Activated T-helper 1 cell treated with anti-CD3 and anti-CD28 coated beads, Interleukin-12 subunit alpha, Interleukin-12 subunit beta, Interleukin-2, Interleukin-4 antibody, amounts not matched to agents 30 ng/mL and 10 ng/mL and 1 ng/mL, durations not matched to agents 14 hours and 24 hours and 36 hours (primary cell): Measurements from ENCODE around the gene RERG. TPM values are rescaled to one million over a fixed set of nuclear protein-coding genes. Genes with fewer than 3 reads are reported as not detected.

ENCODE experiments used
- DNase-seq: peaks from one replicate; pipeline ENCODE4 v3.0.0; 2021; ENCODE audit warnings: low spot score
- H3K27ac Mint-ChIP-seq: one replicate; pipeline ENCODE4 v1.8.0; 2021; ENCODE audit warnings: mild to moderate bottlenecking, mixed read lengths
- H3K27me3 Mint-ChIP-seq: one replicate; pipeline ENCODE4 v1.8.0; 2022; ENCODE audit warnings: mild to moderate bottlenecking, moderate library complexity, mixed read lengths; ENCODE audit not compliant: insufficient read depth
- H3K36me3 Mint-ChIP-seq: one replicate; pipeline ENCODE4 v1.8.0; 2021; ENCODE audit warnings: low read depth, mixed read lengths
- H3K4me1 Mint-ChIP-seq: one replicate; pipeline ENCODE4 v1.8.0; 2021; ENCODE audit warnings: low read depth, mixed read lengths
- H3K4me3 Mint-ChIP-seq: one replicate; pipeline ENCODE4 v1.8.0; 2021; ENCODE audit warnings: mild to moderate bottlenecking, moderate library complexity, mixed read lengths
- H3K9me3 Mint-ChIP-seq: one replicate; pipeline ENCODE4 v1.8.0; 2021; ENCODE audit warnings: mixed read lengths
- intact Hi-C: fragments of 100-400 bp; cut with micrococcal nuclease; formaldehyde crosslinking; loops from one replicate; pipeline ENCODE4 v1.15.1; 2024
- total RNA-seq: library from RNA; stranded (reverse); gene quantifications from 2 replicates; pipeline ENCODE4 v1.2.3, GENCODE V29; 2022

The RERG gene
- total RNA-seq, 1 donor from 2014 or later = not detected

- intact Hi-C loops = no loop called here
- H3K27me3 Mint-ChIP-seq = peaks cover 12% of the 10 kb centered on the region
- no peaks in the 10 kb centered on the region for H3K4me1 Mint-ChIP-seq
- H3K36me3 Mint-ChIP-seq = no peaks in the 10 kb centered on the region
- no peak overlapping the region for H3K4me3 Mint-ChIP-seq
- DNase-seq = no peak
- H3K9me3 Mint-ChIP-seq = no peaks in the 10 kb centered on the region
- H3K27ac Mint-ChIP-seq = no peak overlapping the region
Observed at GRCh38 chr12:15212930-15213329, 8.3 kb downstream of the RERG start.

GRCh38 chr12:15209782-15210181, 11.4 kb downstream of the RERG start:
- no peak overlapping the region for H3K27ac Mint-ChIP-seq
- DNase-seq = no peak
- H3K9me3 Mint-ChIP-seq = no peaks in the 10 kb centered on the region
- intact Hi-C loops = no loop called here
- no peaks in the 10 kb centered on the region for H3K36me3 Mint-ChIP-seq
- H3K4me1 Mint-ChIP-seq = no peaks in the 10 kb centered on the region
- no peak overlapping the region for H3K4me3 Mint-ChIP-seq
- peaks cover 5% of the 10 kb centered on the region for H3K27me3 Mint-ChIP-seq

- Mint-ChIP-seq H3K27ac (no peak overlapping the region), H3K4me3 (no peak overlapping the region), H3K9me3 (no peaks in the 10 kb centered on the region), H3K4me1 (no peaks in the 10 kb centered on the region), H3K27me3 (peaks cover 5% of the 10 kb centered on the region), H3K36me3 (no peaks in the 10 kb centered on the region)
- no peak for DNase-seq
- intact Hi-C loops = no loop called here
Observed at GRCh38 chr12:15208871-15209656, 12.2 kb downstream of the RERG start.

GRCh38 chr12:15208140-15208539, 13.1 kb downstream of the RERG start:
- DNase-seq = no peak
- intact Hi-C loops = no loop called here
- no peaks in the 10 kb centered on the region for H3K4me1 Mint-ChIP-seq
- H3K36me3 Mint-ChIP-seq = no peaks in the 10 kb centered on the region
- no peaks in the 10 kb centered on the region for H3K9me3 Mint-ChIP-seq
- H3K27me3 Mint-ChIP-seq = peaks cover 5% of the 10 kb centered on the region
- no peak overlapping the region for H3K27ac Mint-ChIP-seq
- H3K4me3 Mint-ChIP-seq = no peak overlapping the region

- H3K27ac Mint-ChIP-seq = no peak overlapping the region
- DNase-seq = no peak
- intact Hi-C loops = no loop called here
- no peaks in the 10 kb centered on the region for H3K36me3 Mint-ChIP-seq
- H3K4me1 Mint-ChIP-seq = no peaks in the 10 kb centered on the region
- peaks cover 5% of the 10 kb centered on the region for H3K27me3 Mint-ChIP-seq
- H3K4me3 Mint-ChIP-seq = no peak overlapping the region
- H3K9me3 Mint-ChIP-seq = no peaks in the 10 kb centered on the region
Observed at GRCh38 chr12:15206831-15207389, 14.3 kb downstream of the RERG start.

GRCh38 chr12:15206338-15206737, 14.9 kb downstream of the RERG start:
- Mint-ChIP-seq H3K9me3 (no peaks in the 10 kb centered on the region), H3K4me1 (no peaks in the 10 kb centered on the region), H3K27ac (no peak overlapping the region), H3K4me3 (no peak overlapping the region), H3K36me3 (no peaks in the 10 kb centered on the region), H3K27me3 (peaks cover 5% of the 10 kb centered on the region)
- intact Hi-C loops = no loop called here
- DNase-seq = no peak

- H3K4me1 Mint-ChIP-seq = no peaks in the 10 kb centered on the region
- H3K27me3 Mint-ChIP-seq = peaks cover 5% of the 10 kb centered on the region
- H3K36me3 Mint-ChIP-seq = no peaks in the 10 kb centered on the region
- intact Hi-C loops = no loop called here
- no peak for DNase-seq
- no peaks in the 10 kb centered on the region for H3K9me3 Mint-ChIP-seq
- H3K27ac Mint-ChIP-seq = no peak overlapping the region
- H3K4me3 Mint-ChIP-seq = no peak overlapping the region
Observed at GRCh38 chr12:15205341-15206010, 15.7 kb downstream of the RERG start.

- H3K4me3 Mint-ChIP-seq = no peak overlapping the region
- no peaks in the 10 kb centered on the region for H3K9me3 Mint-ChIP-seq
- no peaks in the 10 kb centered on the region for H3K36me3 Mint-ChIP-seq
- DNase-seq = no peak
- no peak overlapping the region for H3K27ac Mint-ChIP-seq
- intact Hi-C loops = no loop called here
- no peaks in the 10 kb centered on the region for H3K4me1 Mint-ChIP-seq
- no peaks in the 10 kb centered on the region for H3K27me3 Mint-ChIP-seq
Observed at GRCh38 chr12:15201456-15201855, 19.8 kb downstream of the RERG start.

- H3K4me3 Mint-ChIP-seq = no peak overlapping the region
- H3K27me3 Mint-ChIP-seq = peaks cover 1% of the 10 kb centered on the region
- H3K9me3 Mint-ChIP-seq = no peaks in the 10 kb centered on the region
- H3K4me1 Mint-ChIP-seq = no peaks in the 10 kb centered on the region
- no peaks in the 10 kb centered on the region for H3K36me3 Mint-ChIP-seq
- intact Hi-C loops = no loop called here
- DNase-seq = no peak
- H3K27ac Mint-ChIP-seq = no peak overlapping the region
Observed at GRCh38 chr12:15201056-15201455, 20.2 kb downstream of the RERG start.

- H3K4me3 Mint-ChIP-seq = no peak overlapping the region
- no peaks in the 10 kb centered on the region for H3K36me3 Mint-ChIP-seq
- H3K27me3 Mint-ChIP-seq = peaks cover 2% of the 10 kb centered on the region
- no peaks in the 10 kb centered on the region for H3K9me3 Mint-ChIP-seq
- H3K27ac Mint-ChIP-seq = no peak overlapping the region
- intact Hi-C loops = no loop called here
- DNase-seq = no peak
- no peaks in the 10 kb centered on the region for H3K4me1 Mint-ChIP-seq
Observed at GRCh38 chr12:15200641-15201040, 20.6 kb downstream of the RERG start.

GRCh38 chr12:15199930-15200329, 21.3 kb downstream of the RERG start:
- intact Hi-C loops = no loop called here
- no peaks in the 10 kb centered on the region for H3K36me3 Mint-ChIP-seq
- no peaks in the 10 kb centered on the region for H3K9me3 Mint-ChIP-seq
- H3K27me3 Mint-ChIP-seq = peaks cover 2% of the 10 kb centered on the region
- H3K4me3 Mint-ChIP-seq = no peak overlapping the region
- DNase-seq = no peak
- no peak overlapping the region for H3K27ac Mint-ChIP-seq
- no peaks in the 10 kb centered on the region for H3K4me1 Mint-ChIP-seq

- H3K27ac Mint-ChIP-seq = no peak overlapping the region
- H3K4me1 Mint-ChIP-seq = no peaks in the 10 kb centered on the region
- no peak overlapping the region for H3K4me3 Mint-ChIP-seq
- H3K27me3 Mint-ChIP-seq = peaks cover 13% of the 10 kb centered on the region
- H3K36me3 Mint-ChIP-seq = no peaks in the 10 kb centered on the region
- no peak for DNase-seq
- intact Hi-C loops = no loop called here
- H3K9me3 Mint-ChIP-seq = no peaks in the 10 kb centered on the region
Observed at GRCh38 chr12:15196678-15197505, 24.3 kb downstream of the RERG start.

GRCh38 chr12:15196221-15196620, 25.0 kb downstream of the RERG start:
- Mint-ChIP-seq H3K27me3 (peaks cover 13% of the 10 kb centered on the region), H3K4me1 (no peaks in the 10 kb centered on the region), H3K9me3 (no peaks in the 10 kb centered on the region), H3K36me3 (no peaks in the 10 kb centered on the region), H3K4me3 (no peak overlapping the region), H3K27ac (no peak overlapping the region)
- no peak for DNase-seq
- intact Hi-C loops = no loop called here
